ENCODE data around the gene ARMC8.

DNA sequence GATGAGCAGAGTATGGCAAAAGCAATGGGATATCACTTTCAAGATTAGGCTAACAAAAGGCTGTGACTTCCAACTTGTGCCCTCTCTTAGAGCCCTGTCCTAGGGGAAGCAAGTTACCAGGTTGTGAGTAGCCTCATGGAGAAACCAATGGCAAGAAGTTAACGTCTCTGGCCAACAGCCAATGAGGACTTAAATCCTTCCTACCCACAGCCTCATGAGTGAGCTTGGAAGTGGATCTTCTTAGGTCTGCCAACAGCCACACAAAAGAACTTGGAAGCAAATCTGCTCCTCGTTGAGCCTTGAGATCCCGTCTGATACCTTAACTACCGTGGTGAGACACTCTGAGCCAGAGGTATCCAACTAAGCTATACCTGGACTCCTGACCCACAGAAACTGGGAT is 136.9 kb downstream of the ARMC8 start:
- no peak for TF ChIP-seq CTCF (conservative IDR thresholded peaks at IDR 0.05; ENCODE audit: low read length)
- no peak for TF ChIP-seq EZH2phosphoT487 (IDR thresholded peaks at IDR 0.05; ENCODE audit: borderline replicate concordance, low read depth, low read length)
